Tibial artery (tissue), 4 donors: ENCODE measurements around the gene RERE.

ENCODE experiments used
- DNase-seq, 2 donors: peaks; one replicate each; pipeline ENCODE4 v3.0.0-alpha.2; 2019
- H3K27ac ChIP-seq, 2 donors: fragments of 200-600 bp; sonication (generic) in 1 of 2; 1 replicate in 1 of 2; 2 replicates in 1 of 2; pipeline ENCODE4 v1.5.1; 2018 to 2019; ENCODE audit warnings: mild to moderate bottlenecking in 1 of 2
- H3K27me3 ChIP-seq, 2 donors: fragments of 200-600 bp; sonication (generic) in 1 of 2; one replicate each; pipeline versions ENCODE4 v1.5.1 to v1.6.0; 2016 to 2019
- H3K36me3 ChIP-seq, 3 donors: fragments of 200-600 bp; sonication (generic) in 2 of 3; one replicate each; pipeline ENCODE4 v1.5.1; 2016 to 2019; ENCODE audit warnings: mild to moderate bottlenecking in 2 of 3
- H3K4me1 ChIP-seq, 4 donors: fragments of 200-600 bp; sonication (generic) in 2 of 4; 1 replicate in 3 of 4; 2 replicates in 1 of 4; pipeline ENCODE4 v1.5.1; 2016 to 2019
- H3K4me3 ChIP-seq, 2 donors: fragments of 200-600 bp; sonication (generic) in 1 of 2; 1 replicate in 1 of 2; 2 replicates in 1 of 2; pipeline ENCODE4 v1.5.1; 2018 to 2019; ENCODE audit warnings: mild to moderate bottlenecking in 2 of 2
- H3K9me3 ChIP-seq, 3 donors: fragments of 200-600 bp; sonication (generic) in 1 of 3; one replicate each; pipeline ENCODE4 v1.5.1; 2016 to 2019
- intact Hi-C: fragments of 100-400 bp; cut with DNase I; formaldehyde crosslinking; loops from one replicate; pipeline ENCODE4 v1.15.0; 2023; ENCODE audit warnings: low total_unique reads
- TF ChIP-seq, protein P1 (sequence below), 2 experiments: fragments of 200-600 bp in 1 of 2; fragments of 450-650 bp in 1 of 2; IDR thresholded peaks; one replicate each; pipeline ENCODE4 v1.5.1; 2017 to 2019; ENCODE audit warnings: antibody characterized with exemption in 2 of 2, mild to moderate bottlenecking in 1 of 2, moderate library complexity in 1 of 2

The RERE gene

DNA sequence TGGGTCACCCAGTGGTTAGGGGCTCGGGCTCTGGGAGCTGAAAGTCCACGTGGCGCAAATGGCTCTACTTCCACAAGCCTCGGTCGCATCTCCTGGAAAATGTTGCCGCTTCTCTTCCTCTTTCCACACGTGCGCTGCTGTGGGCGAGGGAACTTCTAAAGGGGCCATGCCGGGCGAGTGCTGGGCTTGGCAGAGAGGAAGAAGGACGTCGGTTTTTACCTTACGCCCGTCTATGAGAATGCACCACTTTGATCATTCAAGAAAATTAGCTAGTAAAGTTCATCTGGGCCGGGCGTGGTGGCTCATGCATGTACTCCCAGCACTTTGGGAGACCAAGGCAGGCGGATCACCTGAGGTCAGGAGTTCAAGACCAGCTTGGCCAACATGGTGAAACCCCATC is 489.2 kb downstream of the RERE start:
- Histone ChIP-seq H3K4me1 (peaks cover 0 to 17% (median 10%) of the 10 kb centered on the region in 4 donors), H3K9me3 (no peaks in the 10 kb centered on the region), H3K27ac (no peak overlapping the region), H3K27me3 (no peaks in the 10 kb centered on the region), H3K36me3 (peaks cover 17 to 19% (median 18%) of the 10 kb centered on the region in 3 donors), H3K4me3 (no peak overlapping the region)
- intact Hi-C loops, result no loop called here
- no peak for DNase-seq
- TF ChIP-seq, protein P1, sequence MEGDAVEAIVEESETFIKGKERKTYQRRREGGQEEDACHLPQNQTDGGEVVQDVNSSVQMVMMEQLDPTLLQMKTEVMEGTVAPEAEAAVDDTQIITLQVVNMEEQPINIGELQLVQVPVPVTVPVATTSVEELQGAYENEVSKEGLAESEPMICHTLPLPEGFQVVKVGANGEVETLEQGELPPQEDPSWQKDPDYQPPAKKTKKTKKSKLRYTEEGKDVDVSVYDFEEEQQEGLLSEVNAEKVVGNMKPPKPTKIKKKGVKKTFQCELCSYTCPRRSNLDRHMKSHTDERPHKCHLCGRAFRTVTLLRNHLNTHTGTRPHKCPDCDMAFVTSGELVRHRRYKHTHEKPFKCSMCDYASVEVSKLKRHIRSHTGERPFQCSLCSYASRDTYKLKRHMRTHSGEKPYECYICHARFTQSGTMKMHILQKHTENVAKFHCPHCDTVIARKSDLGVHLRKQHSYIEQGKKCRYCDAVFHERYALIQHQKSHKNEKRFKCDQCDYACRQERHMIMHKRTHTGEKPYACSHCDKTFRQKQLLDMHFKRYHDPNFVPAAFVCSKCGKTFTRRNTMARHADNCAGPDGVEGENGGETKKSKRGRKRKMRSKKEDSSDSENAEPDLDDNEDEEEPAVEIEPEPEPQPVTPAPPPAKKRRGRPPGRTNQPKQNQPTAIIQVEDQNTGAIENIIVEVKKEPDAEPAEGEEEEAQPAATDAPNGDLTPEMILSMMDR (IDR thresholded peaks at IDR 0.05), result no peak

DNA sequence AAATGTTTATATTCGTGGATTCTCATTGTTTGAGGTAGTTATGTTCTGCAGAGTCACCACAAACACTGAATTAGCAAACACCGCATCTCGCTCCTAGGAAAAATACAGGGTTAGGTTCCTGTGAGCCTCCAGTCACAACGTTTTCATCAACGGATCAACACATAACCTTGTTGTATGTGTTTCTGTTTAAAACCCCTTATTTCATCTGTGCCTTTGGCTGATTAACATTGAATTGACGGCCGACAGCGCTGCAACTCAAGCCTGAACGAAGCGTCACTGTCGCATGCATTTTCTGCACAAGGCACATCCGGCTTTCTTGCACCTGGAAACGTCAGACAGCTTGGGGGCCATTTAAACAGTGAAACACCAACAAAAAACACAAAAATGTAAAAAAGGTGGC is 491.2 kb downstream of the RERE start:
- peaks cover 17 to 19% (median 18%) of the 10 kb centered on the region in 3 donors for H3K36me3 ChIP-seq

DNA sequence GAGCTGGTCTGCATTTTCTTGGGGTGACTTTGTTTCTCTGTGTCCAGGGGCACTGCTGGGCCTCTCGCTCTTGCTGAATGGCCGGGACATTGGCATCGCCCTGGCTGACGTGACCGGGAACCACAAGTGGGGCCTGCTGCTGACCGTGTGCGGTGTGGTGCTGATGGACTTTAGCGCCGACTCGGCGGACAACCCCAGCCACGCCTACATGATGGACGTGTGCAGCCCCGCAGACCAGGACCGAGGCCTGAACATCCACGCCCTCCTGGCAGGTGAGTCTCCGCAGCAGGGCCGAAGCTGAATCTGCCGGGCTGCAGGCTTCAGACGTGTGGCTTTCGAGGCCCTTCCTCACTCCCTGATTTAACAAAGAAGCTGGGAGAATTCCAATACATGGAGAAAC is 491.7 kb downstream of the RERE start:
- Histone ChIP-seq H3K4me3 (no peak overlapping the region), H3K9me3 (no peaks in the 10 kb centered on the region), H3K27me3 (no peaks in the 10 kb centered on the region), H3K36me3 (peaks cover 17 to 19% (median 18%) of the 10 kb centered on the region in 3 donors), H3K4me1 (peaks cover 0 to 24% (median 10%) of the 10 kb centered on the region in 4 donors), H3K27ac (no peak overlapping the region)
- TF ChIP-seq, protein P1 (IDR thresholded peaks at IDR 0.05), result no peak
- DNase-seq, result no peak
- intact Hi-C loops, result no loop called here

More for the DNA sequence above, 491.2 kb downstream of the RERE start:
- DNase-seq, result no peak
- no peaks in the 10 kb centered on the region for H3K9me3 ChIP-seq
- no peaks in the 10 kb centered on the region for H3K27me3 ChIP-seq
- H3K4me3 ChIP-seq, result no peak overlapping the region
- TF ChIP-seq, protein P1 (IDR thresholded peaks at IDR 0.05), result no peak
- peaks cover 0 to 24% (median 10%) of the 10 kb centered on the region in 4 donors for H3K4me1 ChIP-seq
- intact Hi-C loops, result no loop called here
- H3K27ac ChIP-seq, result no peak overlapping the region

DNA sequence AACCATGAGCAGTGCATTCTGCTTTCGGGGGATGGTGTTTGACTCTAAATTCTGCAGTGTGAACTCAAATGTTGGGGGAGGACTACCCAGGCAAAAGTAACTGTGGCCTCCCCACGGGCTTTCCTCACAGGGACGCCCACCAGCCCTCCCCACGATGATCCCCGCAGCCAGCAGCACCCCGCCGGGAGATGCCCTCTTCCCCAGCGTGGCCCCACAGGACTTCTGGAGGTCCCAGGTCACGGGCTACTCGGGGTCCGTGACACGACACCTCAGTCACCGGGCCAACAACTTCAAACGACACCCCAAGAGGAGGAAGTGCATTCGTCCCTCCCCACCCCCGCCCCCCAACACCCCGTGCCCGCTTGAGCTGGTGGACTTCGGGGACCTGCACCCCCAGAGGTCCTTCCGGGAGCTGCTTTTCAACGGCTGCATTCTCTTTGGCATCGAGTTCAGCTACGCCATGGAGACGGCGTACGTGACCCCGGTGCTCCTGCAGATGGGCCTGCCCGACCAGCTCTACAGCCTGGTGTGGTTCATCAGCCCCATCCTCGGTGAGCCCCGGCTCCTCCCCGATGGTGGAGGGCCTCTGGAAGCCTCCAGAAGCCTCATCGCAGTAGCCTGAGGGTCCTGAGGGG is 493.1 kb downstream of the RERE start:
- TF ChIP-seq, protein P1 (IDR thresholded peaks at IDR 0.05), result no peak
- Histone ChIP-seq H3K27ac (peak overlapping the region; percentile 69 to 72), H3K9me3 (no peaks in the 10 kb centered on the region), H3K4me1 (peaks cover 0 to 24% (median 10%) of the 10 kb centered on the region in 4 donors), H3K4me3 (peak overlapping the region in 1 of 2 donors; percentile 1), H3K36me3 (peaks cover 11 to 19% (median 18%) of the 10 kb centered on the region in 3 donors), H3K27me3 (no peaks in the 10 kb centered on the region)
- intact Hi-C loops, result no loop called here
- no peak for DNase-seq

DNA sequence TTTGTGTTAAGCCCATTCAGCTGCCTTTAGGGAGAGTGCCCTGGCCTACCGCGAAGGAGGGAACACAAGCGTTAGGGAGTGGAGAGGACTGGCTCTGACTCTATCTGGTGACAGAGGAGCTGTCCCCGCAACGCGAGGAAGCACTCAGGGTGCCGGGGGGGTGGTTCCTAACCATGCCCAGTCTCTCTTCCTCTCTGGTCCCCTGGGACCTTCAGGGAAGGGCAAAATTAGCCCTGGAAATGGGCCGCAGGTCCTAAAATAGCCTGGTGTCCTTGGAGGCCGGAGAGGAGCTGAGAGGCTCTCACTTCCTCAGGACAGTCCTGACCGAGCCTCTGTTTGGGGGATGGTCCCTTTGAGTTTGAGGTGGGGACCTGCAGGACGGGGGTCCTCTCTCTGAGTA is 493.7 kb downstream of the RERE start:
- Histone ChIP-seq H3K4me3 (peak overlapping the region in 1 of 2 donors; percentile 1), H3K27ac (peak overlapping the region; percentile 69 to 72), H3K4me1 (peaks cover 0 to 29% (median 12%) of the 10 kb centered on the region in 4 donors), H3K27me3 (no peaks in the 10 kb centered on the region), H3K9me3 (no peaks in the 10 kb centered on the region), H3K36me3 (peaks cover 11 to 19% (median 18%) of the 10 kb centered on the region in 3 donors)
- TF ChIP-seq, protein P1 (IDR thresholded peaks at IDR 0.05), result no peak
- intact Hi-C loops, result no loop called here
- DNase-seq, result peak in 1 of 2 donors; percentile 91
